Body of pancreas (tissue), 4 donors: ENCODE data around the gene BCKDHB.

Experiments used
- CTCF ChIP-seq, 7 experiments: fragments of 450-650 bp in 4 of 7; fragments of 200-600 bp in 3 of 7; sonication (generic) in 3 of 7; IDR thresholded peaks; one replicate each; pipeline ENCODE4 v1.5.1; 2016 to 2019; ENCODE audit warnings: antibody characterized with exemption in 7 of 7
- POLR2A ChIP-seq, 3 donors: fragments of 450-650 bp; IDR thresholded peaks; one replicate each; pipeline ENCODE4 v1.6.1; 2016; ENCODE audit warnings: antibody characterized with exemption in 3 of 3, mild to moderate bottlenecking in 2 of 3

DNA sequence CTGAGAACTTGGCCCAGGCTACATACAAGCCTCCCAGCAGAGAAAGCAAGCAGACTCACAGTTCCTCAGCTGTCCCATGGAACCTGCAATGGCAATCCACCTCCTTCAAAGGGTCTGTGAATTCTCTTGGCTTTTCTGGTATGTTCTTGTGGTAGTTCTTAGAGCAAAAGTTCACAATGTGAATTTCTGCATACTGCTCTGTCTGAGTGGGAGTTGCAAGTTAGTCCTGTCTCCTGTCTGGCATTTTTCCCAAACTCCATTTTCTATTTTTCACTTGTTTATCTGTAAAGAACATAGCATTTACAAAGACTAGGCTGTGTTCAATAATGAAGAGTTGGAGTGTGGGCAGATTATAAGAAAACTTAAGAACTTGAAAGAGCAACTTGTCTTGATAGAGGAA lies 269.9 kb downstream of the BCKDHB start:
- TF ChIP-seq CTCF (IDR thresholded peaks at IDR 0.05) (no peak), POLR2A (IDR thresholded peaks at IDR 0.05) (no peak)
